Liver (tissue), 9 donors: ENCODE results near the gene JCAD. TPM values are rescaled to one million over a fixed set of nuclear protein-coding genes. Genes with fewer than 3 reads are reported as not detected.
A peak's percentile ranks its signal among the peaks of the same experiment; 100 is the strongest.

Experiments used
- DNase-seq: peaks from one replicate; pipeline ENCODE4 v3.0.0-alpha.2; 2017; ENCODE audit warnings: low spot score
- H3K27ac ChIP-seq, 2 donors: one replicate each; pipeline ENCODE4 v1.7.0; 2013; ENCODE audit warnings: inconsistent platforms in 2 of 2, low read length in 2 of 2, control low read depth in 1 of 2, low read depth in 1 of 2, mild to moderate bottlenecking in 1 of 2
- H3K27me3 ChIP-seq, 4 donors: one replicate each; pipeline versions ENCODE4 v1.6.1 to v1.7.0; 2013; ENCODE audit warnings: low read length in 3 of 4, inconsistent platforms in 1 of 4, mild to moderate bottlenecking in 1 of 4, moderate library complexity in 1 of 4; ENCODE audit not compliant: control insufficient read depth in 4 of 4, insufficient read depth in 4 of 4
- H3K36me3 ChIP-seq, 4 donors: one replicate each; pipeline versions ENCODE4 v1.6.1 to v1.7.0; 2013; ENCODE audit warnings: low read length in 3 of 4, mild to moderate bottlenecking in 3 of 4, low read depth in 1 of 4, moderate library complexity in 1 of 4; ENCODE audit not compliant: control insufficient read depth in 4 of 4, insufficient read depth in 3 of 4
- H3K4me1 ChIP-seq, 4 donors: one replicate each; pipeline versions ENCODE4 v1.6.1 to v1.7.0; 2013; ENCODE audit warnings: low read length in 3 of 4, mild to moderate bottlenecking in 3 of 4, moderate library complexity in 1 of 4; ENCODE audit not compliant: control insufficient read depth in 4 of 4, insufficient read depth in 4 of 4
- H3K4me3 ChIP-seq, 3 donors: one replicate each; pipeline versions ENCODE4 v1.6.1 to v1.7.0; 2013; ENCODE audit warnings: low read length in 3 of 3, control low read depth in 1 of 3, low read depth in 1 of 3, mild to moderate bottlenecking in 1 of 3
- H3K9ac ChIP-seq, 2 donors: one replicate each; pipeline ENCODE4 v1.7.0; 2013; ENCODE audit warnings: low read length in 2 of 2, mild to moderate bottlenecking in 2 of 2, moderate library complexity in 2 of 2, control low read depth in 1 of 2, low read depth in 1 of 2
- H3K9me3 ChIP-seq, 4 donors: one replicate each; pipeline versions ENCODE4 v1.6.1 to v1.7.0; 2013; ENCODE audit warnings: low read length in 3 of 4; ENCODE audit not compliant: control insufficient read depth in 4 of 4
- CTCF ChIP-seq: fragments of 150-350 bp; IDR thresholded peaks from 2 replicates; pipeline ENCODE4 v1.5.1; 2017; ENCODE audit warnings: improper control_type of control experiment, low read depth, low read length; ENCODE audit not compliant: missing input control
- EGR1 ChIP-seq, 2 donors: IDR thresholded peaks; 2 replicates each; pipeline ENCODE4 v1.6.1; 2016 to 2018; ENCODE audit warnings: antibody characterized with exemption in 2 of 2, low read depth in 2 of 2
- FOXA1 ChIP-seq: IDR thresholded peaks from 2 replicates; pipeline ENCODE4 v1.6.1; 2016; ENCODE audit warnings: antibody characterized with exemption
- GABPA ChIP-seq, 2 donors: IDR thresholded peaks in 1 of 2; conservative IDR thresholded peaks in 1 of 2; 2 replicates each; pipeline ENCODE4 v1.6.1; 2016; ENCODE audit warnings: antibody characterized with exemption in 2 of 2, mild to moderate bottlenecking in 1 of 2, moderate library complexity in 1 of 2
- HNF4A ChIP-seq, 2 donors: conservative IDR thresholded peaks; 2 replicates each; pipeline ENCODE4 v1.6.1; 2016; ENCODE audit warnings: antibody characterized with exemption in 2 of 2, mild to moderate bottlenecking in 2 of 2
- HNF4G ChIP-seq: IDR thresholded peaks from 2 replicates; pipeline ENCODE4 v1.6.1; 2016; ENCODE audit warnings: antibody characterized with exemption
- JUND ChIP-seq, 2 donors: IDR thresholded peaks; 2 replicates each; pipeline ENCODE4 v1.6.1; 2016; ENCODE audit warnings: antibody characterized with exemption in 2 of 2
- NR2F2 ChIP-seq: IDR thresholded peaks from 2 replicates; pipeline ENCODE4 v1.6.1; 2016; ENCODE audit warnings: antibody characterized with exemption
- RAD21 ChIP-seq, 2 donors: IDR thresholded peaks; 2 replicates each; pipeline ENCODE4 v1.6.1; 2016; ENCODE audit warnings: antibody characterized with exemption in 2 of 2, mild to moderate bottlenecking in 2 of 2
- RXRA ChIP-seq, 2 donors: IDR thresholded peaks; 2 replicates each; pipeline ENCODE4 v1.6.1; 2017 to 2018; ENCODE audit warnings: antibody characterized with exemption in 2 of 2, mild to moderate bottlenecking in 1 of 2
- SP1 ChIP-seq: IDR thresholded peaks from 2 replicates; pipeline ENCODE4 v1.6.1; 2018; ENCODE audit warnings: antibody characterized with exemption, mild to moderate bottlenecking
- TAF1 ChIP-seq: conservative IDR thresholded peaks from 2 replicates; pipeline ENCODE4 v1.6.1; 2016; ENCODE audit warnings: antibody characterized with exemption, mild to moderate bottlenecking
- YY1 ChIP-seq: IDR thresholded peaks from 2 replicates; pipeline ENCODE4 v1.6.1; 2016; ENCODE audit warnings: antibody characterized with exemption, mild to moderate bottlenecking
- ZBTB33 ChIP-seq: IDR thresholded peaks from 2 replicates; pipeline ENCODE4 v1.6.1; 2016; ENCODE audit warnings: antibody characterized with exemption
- WGBS: extraction: QIAGEN DNeasy Blood & Tissue Kit; methylation state at CpG from one replicate; pipeline ENCODE4 v1.1.7; 2013; 5-methylcytosine and 5-hydroxymethylcytosine counted together
- polyA plus RNA-seq, 2 donors: library from polyadenylated mRNA; stranded (reverse) in 1 of 2; unstranded in 1 of 2; fragments of 200-250 nt in 1 of 2; fragments of >200 nt in 1 of 2; fragmentation: Nextera tagmentation in 1 of 2; extraction: Ambion mirVana in 1 of 2; gene quantifications; one replicate each; pipeline versions ENCODE4 v1.2.1 to v1.2.3, GENCODE V29; 2013 to 2015
- total RNA-seq, 2 donors: library from RNA; depleted of rRNA; stranded (reverse); fragments of >200 nt; gene quantifications; one replicate each; pipeline ENCODE4 v1.2.3, GENCODE V29; 2014
- donor health status: healthy.
- donor health status: healthy.
- donor health status: healthy.
- donor health status: healthy.
- donor health status: healthy.

JCAD gene
- total and polyA plus RNA-seq, 4 donors: 0.77 to 3.2 (median 1.1) TPM

- no peak for TF ChIP-seq ZBTB33
- TF ChIP-seq EGR1 (IDR thresholded peaks at IDR 0.05; ENCODE audit: low read depth in 2 of 2): no peak
- no peak for TF ChIP-seq HNF4A (conservative IDR thresholded peaks at IDR 0.05)
- TF ChIP-seq SP1: no peak
- no peak for TF ChIP-seq NR2F2
- TF ChIP-seq HNF4G: no peak
- TF ChIP-seq TAF1: no peak
- TF ChIP-seq RAD21 (IDR thresholded peaks at IDR 0.05): no peak
- TF ChIP-seq FOXA1: no peak
- no peak for TF ChIP-seq RXRA (IDR thresholded peaks at IDR 0.05)
- TF ChIP-seq JUND (IDR thresholded peaks at IDR 0.05): no peak
Measured at GRCh38 chr10:30014511-30014910, 44.9 kb downstream of the JCAD start (continued).

GRCh38 chr10:30013757-30014156 is 45.6 kb downstream of the JCAD start:
- Histone ChIP-seq H3K27me3 (no peaks in the 10 kb centered on the region), H3K9me3 (no peaks in the 10 kb centered on the region), H3K36me3 (no peaks in the 10 kb centered on the region), H3K9ac (no peak overlapping the region), H3K4me3 (no peak overlapping the region), H3K27ac (no peak overlapping the region), H3K4me1 (no peaks in the 10 kb centered on the region)
- no peak for DNase-seq
- peak in 1 of 2 donors; percentile 21 for TF ChIP-seq RAD21 (IDR thresholded peaks at IDR 0.05)
- TF ChIP-seq NR2F2: no peak
- WGBS: 40% methylated on average over 5 of the region's 5 CpGs

GRCh38 chr10:30011956-30012647 is 47.3 kb downstream of the JCAD start:
- H3K4me1 ChIP-seq: no peaks in the 10 kb centered on the region
- 67% methylated on average over 4 of the region's 4 CpGs for WGBS
- DNase-seq: no peak

More at GRCh38 chr10:30011956-30012647, 47.3 kb downstream of the JCAD start:
- no peak overlapping the region for H3K4me3 ChIP-seq
- H3K9me3 ChIP-seq: no peaks in the 10 kb centered on the region
- H3K27me3 ChIP-seq: no peaks in the 10 kb centered on the region
- H3K27ac ChIP-seq: no peak overlapping the region
- H3K9ac ChIP-seq: no peak overlapping the region
- no peaks in the 10 kb centered on the region for H3K36me3 ChIP-seq
- TF ChIP-seq YY1 (no peak), CTCF (no peak), HNF4G (no peak), GABPA (IDR thresholded peaks at IDR 0.05 in 1 of 2, conservative IDR thresholded peaks at IDR 0.05 in 1 of 2) (no peak), HNF4A (conservative IDR thresholded peaks at IDR 0.05) (no peak)
